Sigmoid colon (tissue), 3 donors: Measurements from ENCODE around the gene PI4KB.
A peak's percentile ranks its signal among the peaks of the same experiment; 100 is the strongest.

Source experiments
- CTCF ChIP-seq, 4 experiments: fragments of 450-650 bp in 3 of 4; fragments of 200-600 bp in 1 of 4; IDR thresholded peaks; one replicate each; pipeline ENCODE4 v1.5.1; 2016 to 2019; ENCODE audit warnings: antibody characterized with exemption in 4 of 4, mild to moderate bottlenecking in 3 of 4, moderate library complexity in 2 of 4
- POLR2A ChIP-seq, 2 donors: fragments of 450-650 bp; IDR thresholded peaks; one replicate each; pipeline ENCODE4 v1.6.1; 2016; ENCODE audit warnings: antibody characterized with exemption in 2 of 2, mild to moderate bottlenecking in 2 of 2, moderate library complexity in 2 of 2

GRCh38 chr1:151327223-151327902, at the start of gene PI4KB:
- TF ChIP-seq CTCF (IDR thresholded peaks at IDR 0.05) (no peak), POLR2A (IDR thresholded peaks at IDR 0.05) (peak in 1 of 2 donors; percentile 7)
